ENCODE results near the gene AHCYL2. TPM values are rescaled to one million over a fixed set of nuclear protein-coding genes. Genes with fewer than 3 reads are reported as not detected.

The AHCYL2 gene
- total and polyA plus RNA-seq, 2 of the 8 experiments (the other 6 are each of a cell fraction or from before 2014, with no cell fraction given) = 20.7 to 25.4 TPM

- no peak overlapping the region for H2AK5ac ChIP-seq (ENCODE audit: low read depth, low read length)
- H2AFZ ChIP-seq (ENCODE audit: low read length) = no peak overlapping the region
- H3K27me3 ChIP-seq (replicated peaks in 1 of 4; ENCODE audit: control insufficient read depth in 3 of 4, extremely low read depth in 1 of 4, insufficient read depth in 3 of 4, low read length in 3 of 4) = no peaks in the 10 kb centered on the region
- H4K8ac ChIP-seq (ENCODE audit: extremely low read depth, insufficient read depth, low read length) = no peak overlapping the region
- H2BK120ac ChIP-seq (replicated peaks; ENCODE audit: low read depth, low read length) = no peak overlapping the region
- no peak overlapping the region for H4K91ac ChIP-seq (replicated peaks; ENCODE audit: insufficient read length, low read length)
- H3K4me1 ChIP-seq (replicated peaks in 1 of 4; ENCODE audit: control insufficient read depth in 3 of 4, insufficient read depth in 4 of 4, low read length in 3 of 4) = no peaks in the 10 kb centered on the region; a peak in 1 of 7 replicates
- H4K20me1 ChIP-seq (replicated peaks in 1 of 2; ENCODE audit: control insufficient read depth in 1 of 2, insufficient read depth in 2 of 2, low read length in 2 of 2) = no peaks in the 10 kb centered on the region
- H3K18ac ChIP-seq (ENCODE audit: extremely low read depth, low read length) = no peak overlapping the region
- no peak overlapping the region for H3K14ac ChIP-seq (ENCODE audit: insufficient read length)
- no peak overlapping the region for H2BK20ac ChIP-seq (ENCODE audit: low read length)
- no peaks in the 10 kb centered on the region for H3K36me3 ChIP-seq (ENCODE audit: control insufficient read depth in 2 of 4, insufficient read depth in 4 of 4, low read length in 3 of 4)
- ChIA-PET CTCF (ENCODE audit: partially characterized antibody) (interaction anchor here (0.6 to 2.5 kb wide), 10 partner anchors 8 to 144 kb away, joined by 3 to 10 read pairs (median 3); no protein-coding TSS in a partner anchor), POLR2A (ENCODE audit: partially characterized antibody) (interaction anchor here (1.2 kb wide), 1 partner anchor 71 kb away, joined by 3 read pairs; no protein-coding TSS in a partner anchor)
- no peaks in the 10 kb centered on the region for H3K79me2 ChIP-seq (ENCODE audit: control insufficient read depth in 1 of 2, insufficient read depth in 2 of 2, low read length in 2 of 2)
- no peak overlapping the region for H3K4ac ChIP-seq (replicated peaks; ENCODE audit: insufficient read length, low read depth, low read length)
- H3K23me2 ChIP-seq (ENCODE audit: low read depth, low read length) = no peaks in the 10 kb centered on the region; the same call in 1 of the 2 replicates
- H3K9me3 ChIP-seq (ENCODE audit: insufficient read depth in 2 of 2, low read depth in 1 of 2, low read length in 1 of 2) = no peaks in the 10 kb centered on the region
- H3K9ac ChIP-seq (replicated peaks in 1 of 4; ENCODE audit: extremely low read depth in 1 of 4, low read depth in 3 of 4, low read length in 3 of 4) = no peak overlapping the region
- TF ChIP-seq ATF3 (IDR thresholded peaks at IDR 0.05; ENCODE audit: insufficient read depth, low read depth, low read length) = no peak
- no peak for TF ChIP-seq EZH2 (IDR thresholded peaks at IDR 0.05; ENCODE audit: low read depth, low read length, severe bottlenecking)
- H2BK15ac ChIP-seq (ENCODE audit: low read length) = no peak overlapping the region
- H3K4me2 ChIP-seq (ENCODE audit: insufficient read depth in 1 of 2, low read depth in 2 of 2, low read length in 2 of 2) = no peak overlapping the region
- H4K5ac ChIP-seq (ENCODE audit: insufficient read length, low read depth, low read length) = no peak overlapping the region
- H2BK5ac ChIP-seq (ENCODE audit: low read depth, low read length) = no peak overlapping the region
- no peak overlapping the region for H3K23ac ChIP-seq (ENCODE audit: insufficient read length)
- H3K79me1 ChIP-seq (ENCODE audit: low read depth, low read length) = no peaks in the 10 kb centered on the region
- no peak overlapping the region for H3K27ac ChIP-seq (ENCODE audit: low read depth, low read length)
- no peak for FAIRE-seq
- H2BK12ac ChIP-seq (ENCODE audit: low read depth, low read length) = no peak overlapping the region
- H3K4me3 ChIP-seq (ENCODE audit: extremely low read depth in 1 of 4, insufficient read depth in 2 of 4, low read depth in 3 of 4, low read length in 4 of 4) = no peak overlapping the region
- no peak overlapping the region for H3K56ac ChIP-seq (replicated peaks; ENCODE audit: insufficient read length, low read depth, low read length)
- no peak for DNase-seq (ENCODE audit: low read depth in 1 of 2, low spot score in 2 of 2)
Measured at GRCh38 chr7:129362496-129362895, 137.7 kb downstream of the AHCYL2 start.
